HCT116 (cell line): ENCODE data around the gene FAM53A. TPM values are rescaled to one million over a fixed set of nuclear protein-coding genes. Genes with fewer than 3 reads are reported as not detected.

ENCODE experiments used
- ATAC-seq: fragments of 200-7000 bp; cut with Tn5 transposase; 2 replicates; pipeline ENCODE4 v1.9.1; 2020; ENCODE audit warnings: mild to moderate bottlenecking, moderate library complexity
- BruUV-seq: library from RNA; stranded (reverse); fragments of 400-500 nt; replicated peaks from 2 replicates; lab custom pipeline; 2021; lab: Mats Ljungman, UMichigan
- CTCF ChIA-PET: fragments of 300-600 bp; sonication (Branson Sonifier 250); formaldehyde crosslinking; loops from one replicate; lab custom pipeline; 2021; ENCODE audit warnings: antibody characterized with exemption; lab: Charles Lee
- POLR2A ChIA-PET: fragments of 300-600, 350-600 bp; sonication (Branson Sonifier 250); formaldehyde crosslinking; loops from one replicate; lab custom pipeline; 2021; ENCODE audit warnings: antibody characterized with exemption; lab: Charles Lee
- RAD21 ChIA-PET, 2 experiments: fragments of 300-600 bp; sonication (Branson Sonifier 250); formaldehyde crosslinking; loops; one replicate each; lab custom pipeline; 2023; ENCODE audit warnings: low total read pairs in 2 of 2; ENCODE audit not compliant: uncharacterized antibody in 2 of 2, unreplicated experiment in 2 of 2, low non-redundant PET in 1 of 2; lab: Charles Lee
- DNase-seq: peaks from one replicate; pipeline ENCODE4 v3.0.0-alpha.2; 2010; ENCODE audit warnings: low read depth, low spot score
- H2AFZ ChIP-seq: fragments of 200-600 bp; shearing (Covaris generic), sonication (generic); 2 replicates; pipeline ENCODE4 v1.6.1; 2017; ENCODE audit warnings: low read depth, mixed run types, mixed read lengths, antibody characterized with exemption, low read length; ENCODE audit not compliant: poor library complexity, severe bottlenecking
- H3K27ac ChIP-seq: 2 replicates; pipeline ENCODE4 v1.5.1; 2012; ENCODE audit warnings: low read depth, low read length
- H3K27me3 ChIP-seq: fragments of 200-600 bp; sonication (generic); 2 replicates; pipeline ENCODE4 v1.6.1; 2016; ENCODE audit warnings: mixed run types, low read length, mixed read lengths; ENCODE audit not compliant: insufficient read depth
- H3K36me3 ChIP-seq, 2 experiments: fragments of 200-500 bp in 1 of 2; fragments of 200-600 bp in 1 of 2; sonication (Bioruptor generic) in 1 of 2; sonication (generic) in 1 of 2; 2 replicates each; pipeline versions ENCODE4 v1.5.1 to v1.6.1; 2014 to 2016; ENCODE audit warnings: low read length in 2 of 2, inconsistent platforms in 1 of 2, mixed read lengths in 1 of 2, mixed run types in 1 of 2; ENCODE audit not compliant: insufficient read depth in 2 of 2, control insufficient read depth in 1 of 2
- H3K4me1 ChIP-seq, 2 experiments: fragments of 200-600 bp in 1 of 2; sonication (generic) in 1 of 2; 2 replicates each; pipeline versions ENCODE4 v1.5.1 to v1.6.1; 2012 to 2017; ENCODE audit warnings: low read length in 2 of 2, inconsistent platforms in 1 of 2, mild to moderate bottlenecking in 1 of 2, mixed read lengths in 1 of 2, mixed run types in 1 of 2, moderate library complexity in 1 of 2; ENCODE audit not compliant: insufficient read depth in 2 of 2, control insufficient read depth in 1 of 2
- H3K4me2 ChIP-seq: fragments of 200-600 bp; sonication (generic); 2 replicates; pipeline ENCODE4 v1.6.1; 2017; ENCODE audit warnings: mixed run types, low read length, mixed read lengths
- H3K4me3 ChIP-seq, 2 experiments: fragments of 200-600 bp in 1 of 2; sonication (generic) in 1 of 2; replicated peaks in 1 of 2; 2 replicates each; pipeline ENCODE4 v1.5.1; 2011 to 2016; ENCODE audit warnings: low read length in 2 of 2, control low read depth in 1 of 2, low read depth in 1 of 2, mild to moderate bottlenecking in 1 of 2, mixed read lengths in 1 of 2, mixed run types in 1 of 2
- H3K79me2 ChIP-seq: fragments of 200-600 bp; sonication (generic); 2 replicates; pipeline ENCODE4 v1.6.1; 2017; ENCODE audit warnings: mild to moderate bottlenecking, mixed run types, low read length, moderate library complexity, mixed read lengths; ENCODE audit not compliant: insufficient read depth
- H3K9ac ChIP-seq: fragments of 200-600 bp; sonication (generic); 2 replicates; pipeline ENCODE4 v1.6.1; 2016; ENCODE audit warnings: low read length, mixed read lengths
- H3K9me2 ChIP-seq: fragments of 200-600 bp; sonication (generic), shearing (Covaris generic); 2 replicates; pipeline ENCODE4 v1.6.1; 2017; ENCODE audit warnings: mixed run types, mild to moderate bottlenecking, moderate library complexity; ENCODE audit not compliant: insufficient read depth
- H3K9me3 ChIP-seq, 2 experiments: fragments of 200-500 bp in 1 of 2; fragments of 200-600 bp in 1 of 2; sonication (Bioruptor generic) in 1 of 2; sonication (generic) in 1 of 2; 2 replicates each; pipeline ENCODE4 v1.6.1; 2014 to 2017; ENCODE audit warnings: low read length in 2 of 2, mixed read lengths in 2 of 2, inconsistent platforms in 1 of 2, low read depth in 1 of 2, mild to moderate bottlenecking in 1 of 2, mixed run types in 1 of 2, moderate library complexity in 1 of 2; ENCODE audit not compliant: control insufficient read depth in 1 of 2, insufficient read depth in 1 of 2
- H4K20me1 ChIP-seq: fragments of 200-600 bp; sonication (generic), shearing (Covaris generic); 2 replicates; pipeline ENCODE4 v1.6.1; 2017; ENCODE audit warnings: mixed run types, mild to moderate bottlenecking, moderate library complexity; ENCODE audit not compliant: insufficient read depth
- FOSL1 ChIP-seq: IDR thresholded peaks from 2 replicates; pipeline ENCODE4 v1.6.1; 2012; ENCODE audit warnings: low read depth
- JUND ChIP-seq: IDR thresholded peaks from 2 replicates; pipeline ENCODE4 v1.6.1; 2012
- intact Hi-C: fragments of 100-400 bp; cut with micrococcal nuclease; formaldehyde crosslinking; loops from 2 replicates; pipeline ENCODE4 v1.10.0; 2022
- total RNA-seq: library from RNA; stranded (reverse); gene quantifications from one replicate; pipeline ENCODE4 v1.2.1, GENCODE V29; 2021; ENCODE audit not compliant: unreplicated experiment
- TF ChIP-seq, protein P1 (sequence below): IDR thresholded peaks from 2 replicates; pipeline ENCODE4 v1.6.1; 2011; ENCODE audit warnings: mild to moderate bottlenecking, low read length, moderate library complexity; ENCODE audit not compliant: insufficient replicate concordance; ENCODE audit errors: extremely low read depth
- TF ChIP-seq, protein P2 (sequence below), 3 experiments: fragments of 200-600 bp in 1 of 3; sonication (generic) in 1 of 3; IDR thresholded peaks in 2 of 3; conservative IDR thresholded peaks in 1 of 3; 2 replicates each; pipeline ENCODE4 v1.5.1; 2012 to 2017; ENCODE audit warnings: low read depth in 2 of 3, low read length in 2 of 3, antibody characterized with exemption in 1 of 3, borderline replicate concordance in 1 of 3, control low read depth in 1 of 3, mild to moderate bottlenecking in 1 of 3, mixed read lengths in 1 of 3, mixed run types in 1 of 3, moderate library complexity in 1 of 3; ENCODE audit not compliant: insufficient read depth in 1 of 3

The FAM53A gene
- total RNA-seq, 1 experiment from 2014 or later, result 1.1 TPM

DNA sequence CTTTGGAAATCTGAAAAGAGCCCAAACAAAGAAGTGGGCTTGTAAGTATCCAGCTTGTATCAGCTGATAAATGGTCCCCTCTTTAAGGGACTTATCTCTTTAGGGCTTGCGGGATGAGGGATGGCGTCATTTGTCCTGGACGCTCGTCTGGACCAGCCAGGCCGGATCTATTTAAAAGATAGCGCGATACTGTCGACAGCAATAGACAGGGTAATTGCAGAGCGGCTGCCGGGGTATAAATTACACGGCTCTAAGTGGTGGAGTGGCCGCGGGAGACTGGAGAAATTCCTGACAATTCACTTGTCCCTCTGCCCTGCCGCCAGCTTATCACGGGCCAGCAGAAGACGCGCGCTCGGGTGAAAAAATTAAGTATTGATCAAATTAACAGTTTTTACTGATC lies 90.7 kb downstream of the FAM53A start:
- DNase-seq, result no peak
- POLR2A ChIA-PET, result no interaction called here
- no peaks in the 10 kb centered on the region for H4K20me1 ChIP-seq
- ATAC-seq, result no peak
- intact Hi-C loops, result no loop called here
- H3K79me2 ChIP-seq, result no peaks in the 10 kb centered on the region
- no peaks in the 10 kb centered on the region for H3K9me2 ChIP-seq
- no peak overlapping the region for H3K9ac ChIP-seq
- H3K27ac ChIP-seq, result no peak overlapping the region
- no peak overlapping the region for H3K4me3 ChIP-seq
- H2AFZ ChIP-seq, result no peak overlapping the region
- no peaks in the 10 kb centered on the region for H3K36me3 ChIP-seq
- RAD21 ChIA-PET, result no interaction called here
- H3K27me3 ChIP-seq, result no peaks in the 10 kb centered on the region
- BruUV-seq, result no TSS peak
- H3K4me1 ChIP-seq, result no peaks in the 10 kb centered on the region
- peaks cover 3 to 11% of the 10 kb centered on the region in 2 experiments; a peak in 2 of 4 replicates for H3K9me3 ChIP-seq
- CTCF ChIA-PET, result no interaction called here
- no peak overlapping the region for H3K4me2 ChIP-seq
- TF ChIP-seq JUND, result no peak
- TF ChIP-seq, protein P1, sequence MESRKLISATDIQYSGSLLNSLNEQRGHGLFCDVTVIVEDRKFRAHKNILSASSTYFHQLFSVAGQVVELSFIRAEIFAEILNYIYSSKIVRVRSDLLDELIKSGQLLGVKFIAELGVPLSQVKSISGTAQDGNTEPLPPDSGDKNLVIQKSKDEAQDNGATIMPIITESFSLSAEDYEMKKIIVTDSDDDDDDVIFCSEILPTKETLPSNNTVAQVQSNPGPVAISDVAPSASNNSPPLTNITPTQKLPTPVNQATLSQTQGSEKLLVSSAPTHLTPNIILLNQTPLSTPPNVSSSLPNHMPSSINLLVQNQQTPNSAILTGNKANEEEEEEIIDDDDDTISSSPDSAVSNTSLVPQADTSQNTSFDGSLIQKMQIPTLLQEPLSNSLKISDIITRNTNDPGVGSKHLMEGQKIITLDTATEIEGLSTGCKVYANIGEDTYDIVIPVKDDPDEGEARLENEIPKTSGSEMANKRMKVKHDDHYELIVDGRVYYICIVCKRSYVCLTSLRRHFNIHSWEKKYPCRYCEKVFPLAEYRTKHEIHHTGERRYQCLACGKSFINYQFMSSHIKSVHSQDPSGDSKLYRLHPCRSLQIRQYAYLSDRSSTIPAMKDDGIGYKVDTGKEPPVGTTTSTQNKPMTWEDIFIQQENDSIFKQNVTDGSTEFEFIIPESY, result no peak
- TF ChIP-seq, protein P2, sequence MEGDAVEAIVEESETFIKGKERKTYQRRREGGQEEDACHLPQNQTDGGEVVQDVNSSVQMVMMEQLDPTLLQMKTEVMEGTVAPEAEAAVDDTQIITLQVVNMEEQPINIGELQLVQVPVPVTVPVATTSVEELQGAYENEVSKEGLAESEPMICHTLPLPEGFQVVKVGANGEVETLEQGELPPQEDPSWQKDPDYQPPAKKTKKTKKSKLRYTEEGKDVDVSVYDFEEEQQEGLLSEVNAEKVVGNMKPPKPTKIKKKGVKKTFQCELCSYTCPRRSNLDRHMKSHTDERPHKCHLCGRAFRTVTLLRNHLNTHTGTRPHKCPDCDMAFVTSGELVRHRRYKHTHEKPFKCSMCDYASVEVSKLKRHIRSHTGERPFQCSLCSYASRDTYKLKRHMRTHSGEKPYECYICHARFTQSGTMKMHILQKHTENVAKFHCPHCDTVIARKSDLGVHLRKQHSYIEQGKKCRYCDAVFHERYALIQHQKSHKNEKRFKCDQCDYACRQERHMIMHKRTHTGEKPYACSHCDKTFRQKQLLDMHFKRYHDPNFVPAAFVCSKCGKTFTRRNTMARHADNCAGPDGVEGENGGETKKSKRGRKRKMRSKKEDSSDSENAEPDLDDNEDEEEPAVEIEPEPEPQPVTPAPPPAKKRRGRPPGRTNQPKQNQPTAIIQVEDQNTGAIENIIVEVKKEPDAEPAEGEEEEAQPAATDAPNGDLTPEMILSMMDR (IDR thresholded peaks at IDR 0.05 in 2 of 3, conservative IDR thresholded peaks at IDR 0.05 in 1 of 3; ENCODE audit: borderline replicate concordance in 1 of 3, insufficient read depth in 1 of 3, low read depth in 2 of 3, low read length in 2 of 3), result no peak
- no peak for TF ChIP-seq FOSL1
- TF ChIP-seq, all 23 proteins: peak for 0
